Gastroesophageal sphincter (tissue), 3 donors: ENCODE data around the gene MSANTD2.

Experiments
- CTCF ChIP-seq, 4 experiments: fragments of 200-600 bp in 2 of 4; fragments of 450-650 bp in 2 of 4; sonication (generic) in 1 of 4; IDR thresholded peaks; one replicate each; pipeline ENCODE4 v1.5.1; 2017 to 2019; ENCODE audit warnings: antibody characterized with exemption in 4 of 4, mild to moderate bottlenecking in 2 of 4, moderate library complexity in 2 of 4
- EP300 ChIP-seq: sonication (generic); formaldehyde crosslinking; IDR thresholded peaks from one replicate; pipeline ENCODE4 v1.6.1; 2017; ENCODE audit warnings: antibody characterized with exemption, mild to moderate bottlenecking
- POLR2A ChIP-seq, 2 donors: fragments of 450-650 bp; IDR thresholded peaks; one replicate each; pipeline ENCODE4 v1.6.1; 2017; ENCODE audit warnings: antibody characterized with exemption in 2 of 2, mild to moderate bottlenecking in 2 of 2, moderate library complexity in 1 of 2
- POLR2AphosphoS5 ChIP-seq: sonication (generic); formaldehyde crosslinking; IDR thresholded peaks from one replicate; pipeline ENCODE4 v1.6.1; 2017; ENCODE audit warnings: antibody characterized with exemption

DNA sequence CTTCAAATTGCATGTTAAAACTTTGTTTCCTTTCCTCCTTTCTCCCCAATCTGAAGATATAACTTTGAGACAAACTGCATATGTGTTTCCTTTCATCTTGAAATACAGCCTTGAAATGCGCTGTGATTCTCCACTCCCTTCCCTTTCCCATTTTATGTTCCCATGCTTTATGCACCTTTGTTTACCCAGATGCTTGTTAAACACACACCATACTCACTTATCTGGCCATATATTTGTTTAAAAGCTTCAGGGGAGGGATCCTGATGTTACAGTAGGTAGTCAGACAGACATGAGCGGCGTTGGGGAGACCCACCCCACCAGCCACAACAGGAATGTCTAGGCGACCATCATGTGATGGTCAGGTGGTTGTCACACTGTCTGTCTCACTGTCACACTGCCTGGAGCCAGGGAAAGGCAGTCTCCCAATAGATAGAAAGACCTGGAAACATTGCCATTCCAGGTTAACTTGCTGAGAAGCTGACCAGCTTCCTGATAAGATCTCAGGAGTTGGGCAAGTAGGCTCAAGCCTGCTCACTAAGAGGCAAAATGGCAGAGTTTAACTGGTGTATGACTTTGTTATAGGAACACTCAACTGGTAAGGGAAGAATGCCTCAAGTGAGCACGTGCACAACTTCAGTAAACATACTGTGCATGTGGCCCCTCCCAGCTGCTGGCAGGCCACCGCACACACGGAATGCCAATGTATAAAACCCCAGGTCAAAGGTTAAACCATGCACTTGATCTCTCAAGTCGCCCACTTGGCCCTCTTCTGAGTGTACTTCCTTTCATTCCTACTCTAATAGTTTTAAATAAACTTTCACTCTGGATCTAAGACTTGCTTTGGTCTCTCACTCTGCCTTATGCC is 23.5 kb upstream of the MSANTD2 start:
- TF ChIP-seq POLR2A (IDR thresholded peaks at IDR 0.05) (no peak), CTCF (IDR thresholded peaks at IDR 0.05) (no peak), POLR2AphosphoS5 (no peak), EP300 (no peak)
